Measurements from ENCODE around the gene PROCA1.

PROCA1 gene

GRCh38 chr17:28712032-28712704 is 480 bp upstream of the PROCA1 start:
- TF ChIP-seq CTCF (IDR thresholded peaks at IDR 0.05) = no peak
- peak; percentile 57 for DNase-seq
- Mint-ChIP-seq H3K4me1 (peaks cover 64% of the 10 kb centered on the region), H3K4me3 (peak overlapping the region; percentile 96), H3K27me3 (ENCODE audit: low read depth, poor library complexity) (peaks cover 3% of the 10 kb centered on the region), H3K36me3 (ENCODE audit: low read depth) (peaks cover 37% of the 10 kb centered on the region), H3K9me3 (no peaks in the 10 kb centered on the region), H3K27ac (peak overlapping the region; percentile 99)

- TF ChIP-seq CTCF (IDR thresholded peaks at IDR 0.05) = no peak
- Mint-ChIP-seq H3K27ac (peak overlapping the region; percentile 100), H3K9me3 (no peaks in the 10 kb centered on the region), H3K27me3 (ENCODE audit: low read depth, poor library complexity) (peaks cover 3% of the 10 kb centered on the region), H3K4me3 (peak overlapping the region; percentile 96), H3K4me1 (peaks cover 60% of the 10 kb centered on the region), H3K36me3 (ENCODE audit: low read depth) (peaks cover 37% of the 10 kb centered on the region)
- DNase-seq = peak; percentile 97
These were observed 596 bp downstream of the PROCA1 start for GRCh38 chr17:28710861-28711722.

- H3K4me3 Mint-ChIP-seq = no peak overlapping the region
- peak overlapping the region; percentile 7 for H3K27ac Mint-ChIP-seq
- DNase-seq = no peak
- peaks cover 11% of the 10 kb centered on the region for H3K36me3 Mint-ChIP-seq (ENCODE audit: low read depth)
- no peaks in the 10 kb centered on the region for H3K9me3 Mint-ChIP-seq
- peaks cover 39% of the 10 kb centered on the region for H3K4me1 Mint-ChIP-seq
- H3K27me3 Mint-ChIP-seq (ENCODE audit: low read depth, poor library complexity) = peaks cover 3% of the 10 kb centered on the region
- no peak for TF ChIP-seq CTCF (IDR thresholded peaks at IDR 0.05)
These were observed 4.4 kb downstream of the PROCA1 start for GRCh38 chr17:28707339-28707720.

- no peak for DNase-seq
- no peaks in the 10 kb centered on the region for H3K9me3 Mint-ChIP-seq
- peaks cover 3% of the 10 kb centered on the region for H3K27me3 Mint-ChIP-seq (ENCODE audit: low read depth, poor library complexity)
- H3K4me1 Mint-ChIP-seq = peaks cover 32% of the 10 kb centered on the region
- H3K4me3 Mint-ChIP-seq = no peak overlapping the region
- peaks cover 14% of the 10 kb centered on the region for H3K36me3 Mint-ChIP-seq (ENCODE audit: low read depth)
- no peak for TF ChIP-seq CTCF (IDR thresholded peaks at IDR 0.05)
- H3K27ac Mint-ChIP-seq = peak overlapping the region; percentile 96
These were observed 5.0 kb downstream of the PROCA1 start for GRCh38 chr17:28706471-28707338.

- Mint-ChIP-seq H3K27me3 (ENCODE audit: low read depth, poor library complexity) (peaks cover 3% of the 10 kb centered on the region), H3K27ac (peak overlapping the region; percentile 96), H3K4me1 (peaks cover 30% of the 10 kb centered on the region), H3K9me3 (no peaks in the 10 kb centered on the region), H3K36me3 (ENCODE audit: low read depth) (peaks cover 22% of the 10 kb centered on the region), H3K4me3 (no peak overlapping the region)
- DNase-seq = no peak
- no peak for TF ChIP-seq CTCF (IDR thresholded peaks at IDR 0.05)
These were observed 5.9 kb downstream of the PROCA1 start for GRCh38 chr17:28705728-28706334.

Measured in nephron progenitor cell (in vitro differentiated cells).